ENCODE results near the gene PREB.
"Not testable (repeated sequence)": the region's sequence is repeated elsewhere in the genome, so short reads cannot be mapped to it uniquely, and the experiment has no call there.

The PREB gene

GRCh38 chr2:27125104-27125503, 9.3 kb downstream of the PREB start:
- DNase-seq: no peak

GRCh38 chr2:27123302-27124150, 10.9 kb downstream of the PREB start, which contains the start of gene ABHD1:
Gene ABHD1, plus strand, starts transcription at chr2:27123815. Its CDS starts 134 bp downstream, at chr2:27123949.
- peak; percentile 55 for DNase-seq

GRCh38 chr2:27122791-27123190, 11.6 kb downstream of the PREB start:
- DNase-seq: no peak

GRCh38 chr2:27121906-27122305, 12.5 kb downstream of the PREB start:
- no peak for DNase-seq

GRCh38 chr2:27119330-27119670, 15.1 kb downstream of the PREB start:
- not testable (repeated sequence) for DNase-seq

GRCh38 chr2:27118525-27119329, 15.7 kb downstream of the PREB start, which contains the start of gene CGREF1:
Gene CGREF1, minus strand, starts transcription at chr2:27119128. Its CDS starts 14,762 bp downstream, at chr2:27104366.
- peak; percentile 24 for DNase-seq

GRCh38 chr2:27117995-27118524, 16.4 kb downstream of the PREB start:
- no peak for DNase-seq

- no peak for DNase-seq
Observed at GRCh38 chr2:27115519-27115918, 18.9 kb downstream of the PREB start.

GRCh38 chr2:27111392-27112078, 22.9 kb downstream of the PREB start:
- DNase-seq: not testable (repeated sequence)

- DNase-seq: not testable (repeated sequence)
Observed at GRCh38 chr2:27110603-27111352, 23.7 kb downstream of the PREB start.

GRCh38 chr2:27109083-27109482, 25.4 kb downstream of the PREB start:
- no peak for DNase-seq

- no peak for DNase-seq
Observed at GRCh38 chr2:27108221-27108620, 26.2 kb downstream of the PREB start.

- DNase-seq: no peak
Observed at GRCh38 chr2:27105981-27106380, 28.5 kb downstream of the PREB start.

- DNase-seq: no peak
Observed at GRCh38 chr2:27102329-27102728, 32.1 kb downstream of the PREB start.

- DNase-seq: no peak
Observed at GRCh38 chr2:27100036-27100435, 34.4 kb downstream of the PREB start.

- DNase-seq: no peak
Observed at GRCh38 chr2:27099334-27099955, 35.0 kb downstream of the PREB start.

GRCh38 chr2:27097341-27097740, 37.1 kb downstream of the PREB start:
- DNase-seq: no peak

- no peak for DNase-seq
Observed at GRCh38 chr2:27096748-27097297, 37.6 kb downstream of the PREB start.

GRCh38 chr2:27095745-27096651, 38.4 kb downstream of the PREB start:
- peak; percentile 66 for DNase-seq

GRCh38 chr2:27095427-27095744, 39.0 kb downstream of the PREB start:
- DNase-seq: no peak

All from activated CD4-positive, alpha-beta T cell treated with anti-CD3 and anti-CD28 coated beads, Interleukin-10, Interleukin-2, amounts not matched to agents 100 ng/mL and 50 ng/mL, durations not matched to agents 16 hours and 8 hours (primary cell).